Liver (tissue), 3 donors: Measurements from ENCODE around the gene RBKS.

Experiments used
- EGR1 ChIP-seq, 2 donors: IDR thresholded peaks; 2 replicates each; pipeline ENCODE4 v1.6.1; 2016 to 2018; ENCODE audit warnings: antibody characterized with exemption in 2 of 2, low read depth in 2 of 2
- FOXA1 ChIP-seq: IDR thresholded peaks from 2 replicates; pipeline ENCODE4 v1.6.1; 2016; ENCODE audit warnings: antibody characterized with exemption
- GABPA ChIP-seq, 2 donors: IDR thresholded peaks in 1 of 2; conservative IDR thresholded peaks in 1 of 2; 2 replicates each; pipeline ENCODE4 v1.6.1; 2016; ENCODE audit warnings: antibody characterized with exemption in 2 of 2, mild to moderate bottlenecking in 1 of 2, moderate library complexity in 1 of 2
- JUND ChIP-seq, 2 donors: IDR thresholded peaks; 2 replicates each; pipeline ENCODE4 v1.6.1; 2016; ENCODE audit warnings: antibody characterized with exemption in 2 of 2
- RAD21 ChIP-seq, 2 donors: IDR thresholded peaks; 2 replicates each; pipeline ENCODE4 v1.6.1; 2016; ENCODE audit warnings: antibody characterized with exemption in 2 of 2, mild to moderate bottlenecking in 2 of 2
- RXRA ChIP-seq, 2 donors: IDR thresholded peaks; 2 replicates each; pipeline ENCODE4 v1.6.1; 2017 to 2018; ENCODE audit warnings: antibody characterized with exemption in 2 of 2, mild to moderate bottlenecking in 1 of 2
- TAF1 ChIP-seq: conservative IDR thresholded peaks from 2 replicates; pipeline ENCODE4 v1.6.1; 2016; ENCODE audit warnings: antibody characterized with exemption, mild to moderate bottlenecking
- YY1 ChIP-seq: IDR thresholded peaks from 2 replicates; pipeline ENCODE4 v1.6.1; 2016; ENCODE audit warnings: antibody characterized with exemption, mild to moderate bottlenecking
- TF ChIP-seq, protein P1 (sequence below): fragments of 150-350 bp; IDR thresholded peaks from 2 replicates; pipeline ENCODE4 v1.5.1; 2017; ENCODE audit warnings: improper control_type of control experiment, low read depth, low read length; ENCODE audit not compliant: missing input control
- TF ChIP-seq, protein P2 (sequence below): IDR thresholded peaks from 2 replicates; pipeline ENCODE4 v1.6.1; 2016; ENCODE audit warnings: antibody characterized with exemption
- TF ChIP-seq, protein P3 (sequence below): IDR thresholded peaks from 2 replicates; pipeline ENCODE4 v1.6.1; 2016; ENCODE audit warnings: antibody characterized with exemption
- donor health status: healthy.
- donor health status: healthy.

DNA sequence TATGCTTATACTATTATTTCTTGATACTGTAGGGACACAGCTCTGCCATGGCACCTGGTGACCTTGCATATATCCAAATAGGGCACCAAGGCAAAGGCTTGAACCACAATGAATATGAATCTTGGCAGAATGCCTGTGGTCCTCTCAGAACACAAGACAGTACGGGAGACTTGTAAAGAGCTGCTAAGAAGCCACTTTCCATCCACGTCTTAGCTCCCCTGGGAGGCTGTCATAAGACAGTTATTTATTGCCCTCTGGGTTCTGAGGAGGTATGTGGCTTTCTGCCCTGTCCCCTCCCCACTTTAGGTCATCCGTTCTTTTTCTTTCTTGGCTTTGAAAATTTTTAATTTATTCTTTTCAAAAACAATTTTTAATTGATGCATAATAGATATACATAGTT, 148.5 kb downstream of the RBKS start:
- TF ChIP-seq JUND (IDR thresholded peaks at IDR 0.05), result no peak
- TF ChIP-seq, protein P1, sequence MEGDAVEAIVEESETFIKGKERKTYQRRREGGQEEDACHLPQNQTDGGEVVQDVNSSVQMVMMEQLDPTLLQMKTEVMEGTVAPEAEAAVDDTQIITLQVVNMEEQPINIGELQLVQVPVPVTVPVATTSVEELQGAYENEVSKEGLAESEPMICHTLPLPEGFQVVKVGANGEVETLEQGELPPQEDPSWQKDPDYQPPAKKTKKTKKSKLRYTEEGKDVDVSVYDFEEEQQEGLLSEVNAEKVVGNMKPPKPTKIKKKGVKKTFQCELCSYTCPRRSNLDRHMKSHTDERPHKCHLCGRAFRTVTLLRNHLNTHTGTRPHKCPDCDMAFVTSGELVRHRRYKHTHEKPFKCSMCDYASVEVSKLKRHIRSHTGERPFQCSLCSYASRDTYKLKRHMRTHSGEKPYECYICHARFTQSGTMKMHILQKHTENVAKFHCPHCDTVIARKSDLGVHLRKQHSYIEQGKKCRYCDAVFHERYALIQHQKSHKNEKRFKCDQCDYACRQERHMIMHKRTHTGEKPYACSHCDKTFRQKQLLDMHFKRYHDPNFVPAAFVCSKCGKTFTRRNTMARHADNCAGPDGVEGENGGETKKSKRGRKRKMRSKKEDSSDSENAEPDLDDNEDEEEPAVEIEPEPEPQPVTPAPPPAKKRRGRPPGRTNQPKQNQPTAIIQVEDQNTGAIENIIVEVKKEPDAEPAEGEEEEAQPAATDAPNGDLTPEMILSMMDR, result no peak
- TF ChIP-seq TAF1, result no peak
- TF ChIP-seq RXRA (IDR thresholded peaks at IDR 0.05), result no peak
- TF ChIP-seq, protein P2, sequence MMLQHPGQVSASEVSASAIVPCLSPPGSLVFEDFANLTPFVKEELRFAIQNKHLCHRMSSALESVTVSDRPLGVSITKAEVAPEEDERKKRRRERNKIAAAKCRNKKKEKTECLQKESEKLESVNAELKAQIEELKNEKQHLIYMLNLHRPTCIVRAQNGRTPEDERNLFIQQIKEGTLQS, result no peak
- TF ChIP-seq RAD21 (IDR thresholded peaks at IDR 0.05), result no peak
- TF ChIP-seq, protein P3, sequence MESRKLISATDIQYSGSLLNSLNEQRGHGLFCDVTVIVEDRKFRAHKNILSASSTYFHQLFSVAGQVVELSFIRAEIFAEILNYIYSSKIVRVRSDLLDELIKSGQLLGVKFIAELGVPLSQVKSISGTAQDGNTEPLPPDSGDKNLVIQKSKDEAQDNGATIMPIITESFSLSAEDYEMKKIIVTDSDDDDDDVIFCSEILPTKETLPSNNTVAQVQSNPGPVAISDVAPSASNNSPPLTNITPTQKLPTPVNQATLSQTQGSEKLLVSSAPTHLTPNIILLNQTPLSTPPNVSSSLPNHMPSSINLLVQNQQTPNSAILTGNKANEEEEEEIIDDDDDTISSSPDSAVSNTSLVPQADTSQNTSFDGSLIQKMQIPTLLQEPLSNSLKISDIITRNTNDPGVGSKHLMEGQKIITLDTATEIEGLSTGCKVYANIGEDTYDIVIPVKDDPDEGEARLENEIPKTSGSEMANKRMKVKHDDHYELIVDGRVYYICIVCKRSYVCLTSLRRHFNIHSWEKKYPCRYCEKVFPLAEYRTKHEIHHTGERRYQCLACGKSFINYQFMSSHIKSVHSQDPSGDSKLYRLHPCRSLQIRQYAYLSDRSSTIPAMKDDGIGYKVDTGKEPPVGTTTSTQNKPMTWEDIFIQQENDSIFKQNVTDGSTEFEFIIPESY, result no peak
- TF ChIP-seq EGR1 (IDR thresholded peaks at IDR 0.05; ENCODE audit: low read depth in 2 of 2), result no peak
- no peak for TF ChIP-seq GABPA (IDR thresholded peaks at IDR 0.05 in 1 of 2, conservative IDR thresholded peaks at IDR 0.05 in 1 of 2)
- no peak for TF ChIP-seq YY1
- no peak for TF ChIP-seq FOXA1
